HG03045 (cell line): ENCODE data around the gene CSF2.

Source experiments
- ATAC-seq: cut with Tn5 transposase; IDR thresholded peaks from one replicate; pipeline ENCODE4 v1.9.1; 2021; ENCODE audit warnings: mild to moderate bottlenecking, moderate library complexity; ENCODE audit not compliant: unreplicated experiment

The CSF2 gene

GRCh38 chr5:132054697-132055440, 18.7 kb upstream of the CSF2 start:
- ATAC-seq, result no peak

DNA sequence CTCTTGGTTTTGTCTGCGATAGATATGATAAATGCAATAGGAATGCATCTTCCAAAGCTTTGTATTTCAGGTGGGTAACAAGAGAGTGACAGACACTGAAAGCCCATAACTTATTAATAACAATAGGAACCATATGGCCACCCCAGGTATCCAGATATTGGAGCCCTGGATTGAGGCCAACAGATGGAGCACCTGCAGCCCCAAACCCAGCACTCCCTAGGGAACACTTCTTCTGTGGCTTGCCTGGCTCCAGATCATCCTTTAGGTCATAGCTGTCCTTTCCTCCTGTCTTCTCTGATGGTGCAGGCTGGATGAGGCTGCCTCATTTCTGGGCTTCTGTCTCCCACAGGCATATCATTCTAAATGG, 18.2 kb upstream of the CSF2 start:
- ATAC-seq, result no peak

DNA sequence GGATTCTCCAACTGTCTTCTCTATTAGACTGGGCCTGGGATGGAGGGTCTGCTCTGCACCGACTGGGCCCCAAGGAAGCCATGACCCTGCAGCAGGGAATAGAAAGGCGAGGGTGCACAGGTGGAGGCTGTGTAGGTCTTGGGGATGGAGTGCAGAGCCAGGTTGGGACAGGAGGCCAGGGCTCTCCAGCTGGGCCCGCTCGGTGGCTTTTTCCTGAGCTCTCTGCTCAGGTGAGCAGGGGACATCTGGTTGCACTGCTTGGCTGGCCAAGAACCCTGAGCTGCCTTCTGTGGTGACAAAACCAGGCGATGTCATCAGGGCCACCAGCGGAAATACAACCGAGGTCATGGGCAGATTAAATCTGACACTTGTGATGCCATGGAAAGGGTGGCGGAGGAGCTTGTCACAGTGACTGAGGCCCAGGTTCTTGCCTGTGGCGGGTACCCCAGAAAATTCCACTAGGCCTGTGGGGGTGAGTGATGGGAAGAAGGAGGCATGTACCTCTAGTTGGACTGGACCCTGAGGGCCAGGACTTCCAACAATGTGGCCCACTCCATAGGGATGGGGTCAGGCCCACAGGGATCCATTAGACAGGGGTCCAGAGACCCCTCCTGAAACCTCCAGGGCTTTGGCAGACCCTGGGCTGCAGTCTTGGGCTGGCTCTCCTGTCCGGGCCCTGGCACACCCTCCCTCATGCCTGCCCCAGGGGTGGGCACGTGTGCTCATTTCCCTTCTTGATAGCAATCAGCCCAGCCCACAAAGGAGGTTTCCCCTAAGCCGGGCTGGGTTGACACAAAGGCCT, 17.6 kb upstream of the CSF2 start:
- ATAC-seq, result no peak

DNA sequence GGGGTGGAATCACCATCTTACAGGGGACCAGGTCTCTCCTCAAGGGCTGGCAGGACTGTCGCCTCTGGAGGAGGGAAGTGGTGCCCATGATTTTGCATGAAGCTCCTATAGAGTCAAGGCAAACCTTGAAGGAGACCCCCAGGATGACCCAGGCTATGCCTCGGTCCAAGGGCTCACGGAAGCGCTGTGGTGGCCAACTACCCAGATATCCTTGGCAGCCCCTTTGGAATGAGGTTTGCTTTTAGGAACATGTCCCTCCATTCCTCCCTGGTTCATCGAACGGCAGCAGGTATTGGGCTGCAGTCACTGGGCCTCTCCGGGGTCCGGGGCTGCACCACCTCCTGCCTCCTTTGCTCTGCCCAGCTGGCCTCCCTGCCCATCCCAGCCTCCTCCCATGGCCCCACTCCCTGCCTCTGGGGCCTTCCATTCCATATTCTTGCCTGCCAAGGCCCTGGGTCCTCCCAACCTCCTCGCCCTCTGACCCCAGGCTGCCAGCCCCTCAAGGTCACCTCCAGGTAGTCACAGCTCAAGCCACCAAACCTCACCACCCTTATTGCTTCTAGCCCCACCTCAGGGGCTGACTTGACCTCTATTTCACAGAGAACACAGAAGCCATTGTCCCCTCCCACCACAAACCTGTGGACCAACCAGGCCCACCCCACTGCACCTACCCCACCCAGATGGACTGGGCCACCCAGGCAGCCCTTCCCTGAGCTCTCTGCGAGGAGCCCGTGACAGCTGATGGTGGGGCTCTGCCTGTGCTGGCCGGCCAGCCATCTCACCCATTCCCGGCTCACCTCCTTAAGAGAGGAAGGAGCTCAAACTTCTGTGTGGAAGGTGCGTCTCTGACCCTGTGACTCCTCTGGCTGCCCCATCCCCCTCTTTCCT, 16.7 kb upstream of the CSF2 start:
- no peak for ATAC-seq

- no peak for ATAC-seq
These were observed 15.9 kb upstream of the CSF2 start for GRCh38 chr5:132057498-132058255.

DNA sequence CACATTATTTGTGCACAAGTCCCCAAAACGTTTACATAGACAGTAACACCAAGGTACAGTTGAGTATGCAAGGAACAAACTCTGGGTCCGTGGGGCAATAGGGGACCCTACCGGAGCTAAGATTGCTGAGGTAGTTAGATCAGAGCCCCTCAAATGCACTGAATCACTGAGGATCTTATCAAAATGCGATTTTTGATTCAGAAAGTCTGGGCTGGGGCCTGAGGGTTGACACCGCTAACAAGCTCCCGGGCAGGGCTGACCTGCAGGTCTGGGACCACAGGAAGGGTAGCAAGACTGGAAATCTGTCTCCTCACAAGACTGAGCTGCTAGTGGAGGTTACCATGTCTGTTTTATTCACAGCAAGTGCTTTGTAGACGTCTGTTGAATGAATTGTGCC, 14.9 kb upstream of the CSF2 start:
- no peak for ATAC-seq

GRCh38 chr5:132059043-132059695, 14.4 kb upstream of the CSF2 start:
- ATAC-seq, result no peak

DNA sequence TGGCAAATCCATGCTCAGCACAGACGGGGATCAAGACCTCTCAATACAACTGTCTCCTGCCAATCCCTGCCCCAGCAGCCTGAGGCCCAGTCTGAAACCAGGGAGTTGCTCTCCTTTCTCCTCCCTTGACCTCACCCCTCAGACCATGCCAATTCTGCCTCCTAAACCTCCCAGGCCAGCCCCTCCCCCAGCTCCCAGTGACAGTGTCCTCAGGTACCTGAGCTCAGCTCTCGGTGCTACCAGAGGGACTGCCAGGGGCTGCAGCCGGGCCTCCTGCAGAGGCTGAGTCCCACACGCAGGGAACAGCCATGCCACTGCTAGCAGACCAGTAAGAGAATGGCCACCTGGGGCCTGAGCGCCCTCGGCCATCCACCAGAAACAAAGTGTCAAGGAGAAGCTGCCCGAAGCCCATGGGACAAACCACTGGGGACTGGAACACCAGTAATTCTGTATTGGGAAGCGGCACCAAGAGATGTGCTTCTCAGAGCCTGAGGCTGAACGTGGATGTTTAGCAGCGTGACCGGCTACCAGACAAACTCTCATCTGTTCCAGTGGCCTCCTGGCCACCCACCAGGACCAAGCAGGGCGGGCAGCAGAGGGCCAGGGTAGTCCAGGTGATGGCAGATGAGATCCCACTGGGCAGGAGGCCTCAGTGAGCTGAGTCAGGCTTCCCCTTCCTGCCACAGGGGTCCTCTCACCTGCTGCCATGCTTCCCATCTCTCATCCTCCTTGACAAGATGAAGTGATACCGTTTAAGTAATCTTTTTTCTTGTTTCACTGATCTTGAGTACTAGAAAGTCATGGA, 13.7 kb upstream of the CSF2 start:
- no peak for ATAC-seq

GRCh38 chr5:132060501-132061161, 13.0 kb upstream of the CSF2 start, which contains the start of gene IL3:
TSS of gene IL3 (plus strand) at chr5:132060655. CDS start at chr5:132060707, 52 bp downstream.
- ATAC-seq, result no peak

DNA sequence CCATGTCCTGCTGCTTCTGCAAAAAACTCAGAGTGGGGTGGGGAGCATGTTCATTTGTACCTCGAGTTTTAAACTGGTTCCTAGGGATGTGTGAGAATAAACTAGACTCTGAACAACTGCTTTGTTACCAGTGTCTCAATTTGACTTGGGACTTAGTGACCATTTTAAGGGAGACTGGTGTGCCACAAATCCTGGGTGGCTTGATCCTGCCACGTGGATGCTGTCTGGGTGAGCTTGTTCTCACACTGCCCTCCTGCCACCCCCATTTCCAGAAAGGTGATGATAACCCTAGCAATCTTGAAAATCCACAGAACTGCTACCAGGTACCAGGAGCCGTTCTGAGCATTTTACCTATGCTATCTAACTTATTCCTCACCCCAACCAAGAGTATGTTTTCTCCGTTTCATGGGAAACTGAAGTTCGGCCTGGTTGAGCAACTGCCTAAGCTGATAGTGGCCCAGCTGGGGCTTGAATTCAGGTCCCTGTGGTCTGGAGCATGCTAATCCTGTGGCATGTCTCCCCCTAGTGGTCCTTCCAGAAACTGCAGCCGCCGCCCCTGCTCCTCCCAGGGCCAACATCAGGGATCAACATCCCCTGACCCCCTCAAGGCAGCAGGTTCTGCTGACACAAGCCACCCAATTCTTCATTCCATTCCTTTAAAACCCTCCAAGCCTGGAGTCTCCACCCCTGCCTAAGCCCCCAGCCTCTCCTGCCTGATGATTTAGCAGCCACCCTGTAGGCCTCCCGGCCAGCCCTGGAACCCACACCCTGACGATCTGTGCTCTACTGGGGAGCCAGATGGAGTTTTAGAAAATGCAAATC, 10.3 kb upstream of the CSF2 start:
- ATAC-seq, result no peak

GRCh38 chr5:132064140-132064539, 9.4 kb upstream of the CSF2 start:
- no peak for ATAC-seq

DNA sequence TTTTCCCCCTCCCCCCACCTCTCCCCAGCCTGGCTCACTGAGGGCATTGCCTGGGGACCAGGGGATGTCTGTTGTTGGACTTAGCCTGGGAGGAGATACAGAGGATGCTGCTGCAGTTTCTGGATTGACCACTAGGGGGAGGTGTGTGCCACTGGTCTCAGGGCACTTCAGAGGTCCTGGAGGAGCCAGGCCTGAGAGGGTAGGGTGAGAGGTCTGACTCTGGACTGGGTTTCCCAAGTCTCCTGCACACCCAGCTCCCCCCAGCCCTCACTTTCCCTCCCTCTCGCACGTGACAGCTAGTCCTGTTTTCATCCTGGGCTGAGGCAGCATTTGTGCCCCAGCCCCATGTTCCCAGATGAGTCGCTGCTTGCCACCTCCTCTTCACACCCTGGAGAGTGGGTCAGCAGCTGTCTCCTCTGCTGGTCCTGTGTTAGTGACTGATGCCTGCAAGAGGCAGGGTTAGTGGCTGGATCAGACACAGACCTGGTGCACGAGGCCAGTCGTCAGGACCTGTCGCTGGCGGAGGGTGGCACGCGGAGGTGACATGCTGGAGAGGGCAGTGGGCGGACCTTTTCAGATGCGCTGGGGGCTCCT, 8.8 kb upstream of the CSF2 start:
- ATAC-seq, result peak; percentile 67

DNA sequence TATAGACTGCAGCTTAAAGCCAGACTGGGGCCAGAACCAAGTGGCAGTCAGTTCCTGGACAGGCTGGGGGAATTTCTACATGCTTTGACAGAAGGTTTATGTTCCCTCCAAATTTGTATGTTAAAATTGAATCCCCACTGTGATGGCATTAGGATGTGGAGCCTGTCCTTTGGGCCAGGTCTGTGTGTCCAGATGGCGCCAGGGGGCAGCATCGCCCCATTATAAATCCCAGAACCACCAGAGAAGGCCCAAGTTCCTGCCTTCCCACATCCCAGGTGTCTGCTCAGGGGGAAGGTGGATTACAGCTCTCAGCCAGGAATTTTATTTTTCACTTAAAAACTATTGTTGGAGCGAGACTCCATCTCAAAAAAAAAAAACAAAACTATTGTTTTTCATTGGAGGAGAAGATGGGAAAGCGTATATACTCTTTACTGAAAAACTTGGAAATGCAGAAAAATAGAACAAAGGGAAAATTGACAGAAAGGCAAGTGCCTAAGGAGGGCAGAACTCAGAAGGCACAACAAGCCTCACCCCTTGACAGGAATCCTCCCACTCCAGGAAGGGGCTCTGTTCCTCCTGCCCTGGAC, 8.1 kb upstream of the CSF2 start:
- ATAC-seq, result peak; percentile 40

DNA sequence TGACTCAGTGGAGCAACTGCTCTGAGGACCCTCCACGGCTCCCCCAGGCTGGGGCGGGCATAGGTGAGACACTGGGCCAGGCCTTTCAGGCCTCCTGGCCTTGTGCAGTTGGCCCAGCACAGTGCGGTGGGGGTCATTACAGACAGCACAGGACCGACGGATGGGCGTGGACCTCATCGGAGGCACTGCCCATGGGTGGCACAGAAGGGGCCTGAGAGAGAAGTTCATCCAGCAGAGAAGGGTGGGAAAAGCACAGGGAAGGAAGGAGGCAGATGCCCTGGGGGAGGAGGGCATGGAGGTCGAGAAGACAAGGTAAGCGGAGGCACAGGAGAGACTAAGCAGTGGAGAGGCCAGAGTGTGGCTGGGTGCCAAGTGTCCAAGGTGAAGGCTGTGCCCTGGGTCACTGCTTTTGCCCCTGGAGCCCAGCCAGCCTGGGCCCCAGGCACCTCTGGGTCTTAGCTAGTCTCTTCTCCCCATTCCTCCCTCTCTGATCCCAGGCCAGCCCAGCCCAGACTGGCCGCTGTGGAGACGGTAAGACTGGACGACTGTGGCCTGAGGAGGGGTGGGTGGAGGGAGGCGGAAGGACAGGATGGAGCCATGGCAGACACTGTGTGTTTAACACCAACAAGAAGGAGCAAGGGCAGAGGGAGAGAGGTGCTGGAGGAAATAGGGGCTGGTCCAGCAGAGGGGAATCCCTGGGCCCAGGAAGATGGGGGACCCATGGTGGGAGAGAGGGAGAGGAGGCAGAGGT, 7.5 kb upstream of the CSF2 start:
- ATAC-seq, result no peak

DNA sequence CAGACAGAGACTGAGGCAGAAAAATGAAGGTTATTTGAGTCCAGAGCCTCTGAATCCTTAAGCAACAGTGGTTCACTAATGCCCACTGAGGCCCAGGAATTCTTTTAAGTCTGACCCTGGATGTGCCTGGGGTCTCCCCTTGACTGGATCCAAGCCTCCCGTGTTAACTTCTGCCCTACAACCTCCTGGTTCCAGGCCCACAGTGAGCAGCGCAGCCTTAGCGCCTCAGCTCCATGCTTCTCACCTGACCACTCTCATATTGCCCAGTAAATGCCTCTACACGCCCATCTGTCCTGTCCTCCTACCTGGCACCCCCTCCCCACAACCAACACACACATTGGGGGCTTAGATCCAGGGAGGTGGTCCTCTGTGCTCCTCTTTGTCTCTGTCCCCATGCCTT, 6.7 kb upstream of the CSF2 start:
- no peak for ATAC-seq

DNA sequence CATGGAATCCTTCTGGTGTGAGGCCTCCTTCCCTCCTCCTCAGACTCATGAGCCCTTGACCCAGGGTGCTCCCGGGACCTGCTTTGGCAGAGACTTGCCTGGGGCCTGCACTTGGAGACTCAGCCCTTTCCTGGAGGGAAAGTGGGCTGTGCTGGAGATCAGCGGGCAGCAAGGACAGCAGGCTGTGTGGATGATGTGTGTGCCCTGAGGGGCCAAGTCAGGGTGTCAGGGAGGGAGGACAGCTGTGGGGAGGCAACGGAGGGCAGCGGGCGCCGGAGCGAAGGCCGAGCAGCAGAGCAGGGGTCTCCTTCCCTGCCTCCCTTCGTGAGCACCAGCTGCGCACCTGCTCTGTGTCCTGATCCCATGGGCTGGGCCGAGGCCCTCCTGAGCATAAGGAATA, 6.1 kb upstream of the CSF2 start:
- no peak for ATAC-seq
